Activated naive CD8-positive, alpha-beta T cell treated with anti-CD3 and anti-CD28 coated beads for 36 hours (primary cell): ENCODE results near the gene NAALADL1. TPM values are rescaled to one million over a fixed set of nuclear protein-coding genes. Genes with fewer than 3 reads are reported as not detected.
A peak's percentile ranks its signal among the peaks of the same experiment; 100 is the strongest.

Source experiments
- DNase-seq: peaks from one replicate; pipeline ENCODE4 v3.0.0; 2021
- H3K27ac Mint-ChIP-seq: one replicate; pipeline ENCODE4 v1.8.0; 2022; ENCODE audit warnings: mild to moderate bottlenecking, moderate library complexity, mixed read lengths
- H3K27me3 Mint-ChIP-seq: one replicate; pipeline ENCODE4 v1.8.0; 2022; ENCODE audit warnings: mild to moderate bottlenecking, mixed read lengths
- H3K36me3 Mint-ChIP-seq: one replicate; pipeline ENCODE4 v1.8.0; 2021; ENCODE audit warnings: mild to moderate bottlenecking, mixed read lengths
- H3K4me1 Mint-ChIP-seq: one replicate; pipeline ENCODE4 v1.8.0; 2021; ENCODE audit warnings: mixed read lengths
- H3K4me3 Mint-ChIP-seq: one replicate; pipeline ENCODE4 v1.8.0; 2022; ENCODE audit warnings: mild to moderate bottlenecking, moderate library complexity, mixed read lengths
- H3K9me3 Mint-ChIP-seq: one replicate; pipeline ENCODE4 v1.8.0; 2022; ENCODE audit warnings: mixed read lengths
- total RNA-seq, 2 experiments: library from RNA; stranded (reverse); gene quantifications; one replicate each; pipeline ENCODE4 v1.2.3, GENCODE V29; 2021

Gene NAALADL1, protein sequence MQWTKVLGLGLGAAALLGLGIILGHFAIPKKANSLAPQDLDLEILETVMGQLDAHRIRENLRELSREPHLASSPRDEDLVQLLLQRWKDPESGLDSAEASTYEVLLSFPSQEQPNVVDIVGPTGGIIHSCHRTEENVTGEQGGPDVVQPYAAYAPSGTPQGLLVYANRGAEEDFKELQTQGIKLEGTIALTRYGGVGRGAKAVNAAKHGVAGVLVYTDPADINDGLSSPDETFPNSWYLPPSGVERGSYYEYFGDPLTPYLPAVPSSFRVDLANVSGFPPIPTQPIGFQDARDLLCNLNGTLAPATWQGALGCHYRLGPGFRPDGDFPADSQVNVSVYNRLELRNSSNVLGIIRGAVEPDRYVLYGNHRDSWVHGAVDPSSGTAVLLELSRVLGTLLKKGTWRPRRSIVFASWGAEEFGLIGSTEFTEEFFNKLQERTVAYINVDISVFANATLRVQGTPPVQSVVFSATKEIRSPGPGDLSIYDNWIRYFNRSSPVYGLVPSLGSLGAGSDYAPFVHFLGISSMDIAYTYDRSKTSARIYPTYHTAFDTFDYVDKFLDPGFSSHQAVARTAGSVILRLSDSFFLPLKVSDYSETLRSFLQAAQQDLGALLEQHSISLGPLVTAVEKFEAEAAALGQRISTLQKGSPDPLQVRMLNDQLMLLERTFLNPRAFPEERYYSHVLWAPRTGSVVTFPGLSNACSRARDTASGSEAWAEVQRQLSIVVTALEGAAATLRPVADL
- total RNA-seq: 10 to 100 TPM in 1 of 2 experiments, 1 to 10 TPM in 1; 9.8 to 10.3 TPM

DNA sequence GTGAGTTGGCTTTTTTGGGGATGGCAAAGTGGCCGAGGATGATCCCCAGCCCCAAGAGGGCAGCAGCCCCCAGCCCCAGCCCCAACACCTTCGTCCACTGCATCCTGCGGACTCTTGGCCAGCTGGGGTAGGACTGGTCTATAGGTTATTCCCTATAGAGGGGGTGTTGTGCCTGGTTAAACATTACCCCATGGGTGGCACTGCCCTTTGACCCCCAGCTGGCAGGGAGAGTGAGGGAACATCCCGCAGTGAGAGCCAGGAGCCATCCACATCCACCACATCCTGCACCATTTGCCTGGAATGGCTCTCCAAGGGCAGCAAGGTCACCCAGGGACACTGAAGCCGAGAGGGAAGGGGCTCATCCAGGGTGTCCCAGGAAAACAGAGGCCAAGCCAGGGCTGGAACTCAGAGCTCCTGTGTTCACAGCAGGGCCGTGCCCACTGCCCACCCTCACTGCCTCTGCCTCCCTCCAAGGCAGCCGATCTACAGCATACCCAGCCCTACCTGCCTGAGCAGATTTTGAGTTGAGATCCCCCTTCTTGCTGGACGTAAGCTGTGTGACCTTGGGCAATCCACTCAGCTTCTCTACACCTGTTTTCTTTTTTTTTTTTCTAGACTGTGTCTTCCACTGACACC is at the start of gene NAALADL1:
TSS of gene NAALADL1 (minus strand) at position 135 of the 636 bp plus-strand sequence. CDS start at position 103, 32 bp downstream.
- no peak within 1 kb of the TSS for H3K4me3 Mint-ChIP-seq
- no peaks in the 10 kb centered on the region for H3K9me3 Mint-ChIP-seq
- no peak for DNase-seq
- no peak within 1 kb of the TSS for H3K27ac Mint-ChIP-seq
- H3K4me1 Mint-ChIP-seq: peaks cover 14% of the 10 kb centered on the region
- H3K27me3 Mint-ChIP-seq: peaks cover 5% of the 10 kb centered on the region
- H3K36me3 Mint-ChIP-seq: no peaks in the 10 kb centered on the region

DNA sequence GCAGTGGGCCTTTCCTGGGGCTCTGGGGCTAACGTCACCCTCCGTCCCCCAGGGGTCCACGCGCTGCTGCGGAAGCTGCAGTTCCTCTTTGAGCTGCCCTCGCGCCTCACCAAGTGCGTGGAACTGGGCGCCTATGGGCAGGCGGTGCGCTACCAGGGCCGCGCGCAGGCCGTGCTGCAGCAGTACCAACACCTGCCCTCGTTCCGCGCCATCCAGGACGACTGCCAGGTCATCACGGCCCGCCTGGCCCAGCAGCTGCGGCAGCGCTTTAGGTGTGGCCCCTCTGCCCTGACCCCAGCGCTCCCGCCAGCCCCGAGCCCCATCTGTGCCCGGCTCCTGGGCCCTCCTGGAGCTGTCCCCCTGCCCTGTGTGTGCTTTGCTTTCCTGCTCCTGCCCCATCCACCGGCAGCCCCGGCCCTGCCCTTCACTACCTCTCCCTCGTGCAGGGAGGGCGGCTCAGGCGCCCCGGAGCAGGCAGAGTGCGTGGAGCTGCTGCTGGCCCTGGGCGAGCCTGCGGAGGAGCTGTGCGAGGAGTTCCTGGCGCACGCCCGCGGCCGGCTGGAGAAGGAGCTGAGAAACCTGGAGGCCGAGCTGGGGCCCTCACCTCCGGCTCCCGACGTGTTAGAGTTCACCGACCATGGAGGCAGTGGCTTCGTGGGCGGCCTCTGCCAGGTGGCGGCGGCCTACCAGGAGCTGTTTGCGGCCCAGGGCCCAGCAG is 49.6 kb upstream of the NAALADL1 start:
- Mint-ChIP-seq H3K27ac (no peak overlapping the region), H3K4me3 (no peak overlapping the region), H3K9me3 (no peaks in the 10 kb centered on the region), H3K27me3 (no peaks in the 10 kb centered on the region), H3K4me1 (peaks cover 27% of the 10 kb centered on the region), H3K36me3 (no peaks in the 10 kb centered on the region)
- DNase-seq: no peak

DNA sequence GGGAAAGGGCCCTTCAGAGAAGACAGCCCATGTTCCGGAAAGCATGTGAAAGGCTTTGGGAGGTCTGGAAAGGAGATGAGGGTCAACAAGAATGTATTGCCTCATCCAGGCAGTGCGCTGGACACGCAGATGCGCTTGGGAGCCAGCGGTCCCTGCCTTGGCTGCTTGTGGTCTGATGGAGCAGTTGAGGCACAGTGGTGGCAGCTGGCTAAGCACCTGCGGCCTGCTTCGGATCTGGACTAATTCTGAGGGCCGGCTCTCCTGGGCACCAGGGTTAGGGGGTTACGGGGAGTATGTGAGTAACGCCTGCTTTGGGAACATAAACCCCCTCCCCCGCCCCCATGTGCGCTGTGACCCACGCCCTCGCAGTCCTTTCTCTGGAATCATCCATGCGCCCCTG is 48.7 kb upstream of the NAALADL1 start:
- Mint-ChIP-seq H3K4me3 (no peak overlapping the region), H3K27me3 (no peaks in the 10 kb centered on the region), H3K36me3 (peaks cover 1% of the 10 kb centered on the region), H3K4me1 (peaks cover 25% of the 10 kb centered on the region), H3K9me3 (no peaks in the 10 kb centered on the region), H3K27ac (no peak overlapping the region)
- DNase-seq: no peak

DNA sequence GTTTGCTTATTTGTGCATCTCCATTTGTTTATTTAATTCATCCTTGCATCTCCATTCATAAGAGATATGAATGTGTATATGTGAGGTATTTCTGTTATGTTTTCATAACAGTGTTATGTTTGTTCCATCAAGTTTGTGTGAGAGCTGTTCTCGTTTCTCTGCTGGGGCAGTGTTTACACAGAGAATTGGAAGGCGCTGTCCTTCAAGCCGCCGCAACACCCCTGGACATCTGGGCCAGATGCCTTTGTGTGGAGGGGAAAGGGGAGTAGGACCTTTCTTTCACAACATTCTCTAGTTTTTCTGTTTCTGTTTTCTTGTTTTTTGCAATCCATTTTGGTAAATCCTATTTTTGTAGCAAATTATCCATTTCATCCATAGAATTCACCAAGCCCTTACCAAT is 46.3 kb upstream of the NAALADL1 start:
- Mint-ChIP-seq H3K9me3 (no peaks in the 10 kb centered on the region), H3K27ac (peak overlapping the region; percentile 36), H3K36me3 (peaks cover 1% of the 10 kb centered on the region), H3K27me3 (no peaks in the 10 kb centered on the region), H3K4me1 (peaks cover 8% of the 10 kb centered on the region), H3K4me3 (no peak overlapping the region)
- no peak for DNase-seq

DNA sequence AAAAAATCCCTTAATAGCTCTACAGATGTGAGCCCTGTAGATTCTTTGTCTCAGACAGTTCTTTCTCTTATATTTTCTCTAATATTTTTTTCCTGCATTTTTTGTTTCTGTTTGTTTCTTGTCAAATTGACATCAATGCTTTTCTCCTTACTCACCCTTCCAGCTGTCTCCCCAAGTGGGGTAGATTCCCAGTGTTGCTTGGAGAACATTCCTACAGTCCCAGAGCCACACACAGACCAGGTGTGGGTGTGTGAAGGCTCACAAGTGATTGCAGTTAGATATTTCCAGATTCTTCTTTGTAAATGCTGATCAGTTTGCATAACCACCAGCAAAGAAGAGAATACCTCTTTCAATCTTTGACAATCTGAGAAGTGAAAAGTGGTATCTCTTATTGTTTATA is 45.1 kb upstream of the NAALADL1 start:
- Mint-ChIP-seq H3K27me3 (no peaks in the 10 kb centered on the region), H3K4me1 (peaks cover 9% of the 10 kb centered on the region), H3K27ac (no peak overlapping the region), H3K9me3 (no peaks in the 10 kb centered on the region), H3K4me3 (no peak overlapping the region), H3K36me3 (peaks cover 1% of the 10 kb centered on the region)
- no peak for DNase-seq

DNA sequence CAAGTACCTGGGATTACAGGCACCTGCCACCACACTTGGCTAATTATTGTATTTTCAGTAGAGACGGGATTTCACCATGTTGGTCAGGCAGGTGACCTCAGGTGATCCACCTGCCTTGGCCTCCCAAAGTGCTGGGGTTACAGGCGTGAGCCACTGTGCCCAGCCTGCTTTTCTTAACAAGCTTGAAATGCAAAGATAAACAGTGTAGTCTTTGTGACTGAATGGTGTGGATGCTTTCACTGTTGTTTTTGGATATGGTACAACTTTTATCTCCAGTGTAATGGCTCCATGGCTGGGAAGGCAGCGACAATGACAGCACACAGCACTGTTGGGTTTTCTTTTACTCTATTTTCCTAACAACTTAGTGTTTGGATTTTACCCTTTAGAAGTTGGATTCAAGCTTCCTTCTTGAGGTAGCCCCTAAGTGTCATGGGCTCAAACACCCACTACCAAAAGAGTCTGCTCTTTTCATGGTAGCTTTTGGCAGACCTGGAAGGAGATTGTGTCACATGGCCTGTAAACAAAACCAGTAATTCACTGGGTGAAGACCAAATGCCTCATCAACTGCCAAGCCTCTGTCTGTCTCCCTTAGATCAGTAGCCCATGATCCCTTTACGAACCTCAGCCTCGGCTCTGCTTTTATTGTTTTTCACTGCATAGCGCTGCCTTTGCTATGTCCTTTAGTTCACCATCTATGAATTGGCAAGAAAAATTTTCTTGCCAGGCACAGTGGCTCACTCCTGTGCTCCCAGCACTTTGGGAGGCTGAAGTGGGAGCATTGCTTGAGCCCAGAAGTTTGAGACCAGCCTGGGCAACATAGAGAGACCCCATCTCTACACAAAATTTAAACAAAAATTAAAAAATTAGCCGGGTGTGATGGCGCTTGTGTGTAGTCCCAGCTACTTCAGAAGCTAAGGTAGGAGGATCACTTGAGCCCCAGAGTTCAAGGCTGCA is 44.1 kb upstream of the NAALADL1 start:
- no peak overlapping the region for H3K4me3 Mint-ChIP-seq
- DNase-seq: no peak
- peaks cover 3% of the 10 kb centered on the region for H3K36me3 Mint-ChIP-seq
- peaks cover 13% of the 10 kb centered on the region for H3K4me1 Mint-ChIP-seq
- H3K27ac Mint-ChIP-seq: peak overlapping the region; percentile 19
- H3K9me3 Mint-ChIP-seq: no peaks in the 10 kb centered on the region
- H3K27me3 Mint-ChIP-seq: no peaks in the 10 kb centered on the region

DNA sequence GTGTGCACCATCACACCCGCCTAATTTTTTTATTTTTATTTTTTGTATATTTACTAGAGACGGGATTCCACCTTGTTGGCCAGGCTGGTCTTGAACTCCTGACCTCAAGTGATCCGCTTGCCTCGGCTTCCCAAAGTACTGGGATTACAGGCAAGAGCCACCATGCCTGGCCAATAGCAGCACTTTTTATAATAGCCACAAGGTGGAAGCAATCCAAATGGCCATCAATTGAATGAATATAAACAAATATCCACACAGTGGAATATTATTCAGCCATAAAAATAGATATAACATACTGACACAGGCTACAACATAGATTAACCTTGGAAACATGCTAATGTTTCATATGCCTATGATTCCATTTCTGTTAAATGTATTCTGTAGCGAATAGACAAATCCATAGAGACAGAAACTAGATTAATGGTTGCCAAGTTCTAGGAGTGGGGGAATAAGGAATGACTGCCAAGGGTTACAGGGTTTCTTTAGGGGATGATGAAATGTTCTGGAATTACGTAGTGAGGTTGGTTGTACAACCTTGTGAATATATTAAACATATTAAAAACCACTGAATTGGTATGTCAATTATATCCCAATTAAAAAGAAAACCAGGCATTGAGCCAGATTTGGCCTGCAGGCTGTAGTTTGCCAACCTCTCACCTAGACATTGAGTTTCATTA is 42.5 kb upstream of the NAALADL1 start:
- DNase-seq: no peak
- Mint-ChIP-seq H3K4me3 (no peak overlapping the region), H3K9me3 (no peaks in the 10 kb centered on the region), H3K4me1 (peaks cover 11% of the 10 kb centered on the region), H3K36me3 (peaks cover 3% of the 10 kb centered on the region), H3K27me3 (no peaks in the 10 kb centered on the region), H3K27ac (no peak overlapping the region)

DNA sequence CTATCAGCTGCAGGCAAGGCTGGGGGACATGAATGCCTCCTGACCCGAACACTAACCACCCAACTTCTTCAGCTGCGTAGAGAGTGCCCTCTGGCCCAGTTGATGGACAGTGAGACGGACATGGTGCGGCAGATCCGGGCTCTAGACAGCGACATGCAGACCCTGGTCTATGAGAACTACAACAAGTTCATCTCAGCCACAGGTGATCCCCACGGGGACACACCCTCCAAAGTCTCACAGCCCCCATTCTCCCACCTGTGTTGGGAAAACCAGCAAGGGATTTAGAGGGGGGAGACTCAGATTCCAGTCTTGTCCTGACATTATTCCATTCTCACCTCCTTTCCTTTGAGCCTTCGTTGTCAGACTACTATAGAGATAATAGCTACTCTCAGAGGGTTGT is 38.6 kb upstream of the NAALADL1 start:
- Mint-ChIP-seq H3K4me3 (peak overlapping the region; percentile 93), H3K27me3 (no peaks in the 10 kb centered on the region), H3K4me1 (peaks cover 10% of the 10 kb centered on the region), H3K27ac (peak overlapping the region; percentile 95), H3K36me3 (peaks cover 2% of the 10 kb centered on the region), H3K9me3 (no peaks in the 10 kb centered on the region)
- no peak for DNase-seq

DNA sequence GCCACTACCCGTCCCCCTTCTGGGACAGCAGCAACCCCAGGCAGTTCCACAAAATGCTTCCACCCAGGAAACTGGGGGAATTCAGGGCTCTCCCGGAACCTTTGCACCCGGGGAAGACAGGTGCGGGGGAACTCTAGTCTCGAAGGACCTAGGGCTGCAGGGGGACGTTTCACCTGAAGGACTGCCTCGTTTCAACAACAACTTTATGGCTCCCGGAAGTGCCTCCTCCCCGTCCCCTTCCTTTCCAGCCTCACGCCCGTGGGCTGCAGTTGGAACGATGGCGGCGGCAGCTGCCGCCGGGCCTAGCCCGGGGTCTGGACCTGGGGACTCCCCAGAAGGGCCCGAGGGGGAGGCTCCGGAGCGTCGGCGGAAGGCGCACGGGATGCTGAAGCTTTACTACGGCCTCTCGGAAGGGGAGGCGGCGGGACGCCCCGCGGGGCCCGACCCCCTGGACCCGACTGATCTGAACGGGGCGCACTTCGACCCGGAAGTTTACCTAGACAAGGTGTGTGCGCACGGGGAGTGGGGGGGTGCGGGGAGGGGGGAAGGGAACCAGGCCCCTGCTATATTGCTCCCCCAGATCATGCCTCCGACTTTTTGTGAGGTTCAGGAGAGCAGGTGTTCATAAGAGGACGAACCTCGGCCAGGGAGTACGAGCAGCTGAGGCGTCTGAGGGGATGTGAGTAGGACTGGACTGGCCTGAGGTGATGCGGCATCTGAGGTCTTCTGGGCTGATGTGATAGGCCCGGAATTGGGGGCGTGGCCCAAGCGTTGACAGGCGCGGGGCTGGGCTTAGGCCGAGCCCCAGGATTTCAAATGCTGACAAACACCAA is 37.8 kb upstream of the NAALADL1 start, which contains the start of gene VPS51:
TSS of gene VPS51 (plus strand) at position 241 of the 833 bp plus-strand sequence. CDS start at position 278, 37 bp downstream.
- Mint-ChIP-seq H3K4me1 (peaks cover 10% of the 10 kb centered on the region), H3K36me3 (peaks cover 2% of the 10 kb centered on the region), H3K27ac (peak within 1 kb of the TSS; percentile 95), H3K9me3 (no peaks in the 10 kb centered on the region), H3K27me3 (no peaks in the 10 kb centered on the region), H3K4me3 (peak within 1 kb of the TSS; percentile 93)
- peak; percentile 86 for DNase-seq

DNA sequence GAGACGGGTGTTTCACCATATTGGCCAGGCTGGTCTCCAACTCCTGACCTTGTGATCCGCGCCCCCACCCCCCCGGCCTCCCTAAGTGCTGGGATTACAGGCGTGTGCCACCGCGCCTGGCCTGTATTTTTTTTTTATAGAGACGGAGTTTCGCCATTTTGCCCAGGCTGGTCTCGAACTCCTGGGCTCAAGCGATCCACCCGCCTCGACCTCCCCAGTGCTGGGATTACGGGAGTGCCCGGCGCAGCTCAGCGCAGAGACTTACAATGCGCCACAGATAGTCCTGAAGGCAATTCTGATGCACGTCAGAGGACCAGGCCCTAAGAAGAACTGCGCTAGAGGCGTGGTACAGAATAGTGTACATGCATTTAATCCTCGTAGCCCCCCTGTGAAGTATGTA is 37.1 kb upstream of the NAALADL1 start:
- H3K4me1 Mint-ChIP-seq: peaks cover 10% of the 10 kb centered on the region
- no peaks in the 10 kb centered on the region for H3K27me3 Mint-ChIP-seq
- peaks cover 2% of the 10 kb centered on the region for H3K36me3 Mint-ChIP-seq
- peak overlapping the region; percentile 93 for H3K4me3 Mint-ChIP-seq
- H3K27ac Mint-ChIP-seq: peak overlapping the region; percentile 95
- no peak for DNase-seq
- no peaks in the 10 kb centered on the region for H3K9me3 Mint-ChIP-seq

DNA sequence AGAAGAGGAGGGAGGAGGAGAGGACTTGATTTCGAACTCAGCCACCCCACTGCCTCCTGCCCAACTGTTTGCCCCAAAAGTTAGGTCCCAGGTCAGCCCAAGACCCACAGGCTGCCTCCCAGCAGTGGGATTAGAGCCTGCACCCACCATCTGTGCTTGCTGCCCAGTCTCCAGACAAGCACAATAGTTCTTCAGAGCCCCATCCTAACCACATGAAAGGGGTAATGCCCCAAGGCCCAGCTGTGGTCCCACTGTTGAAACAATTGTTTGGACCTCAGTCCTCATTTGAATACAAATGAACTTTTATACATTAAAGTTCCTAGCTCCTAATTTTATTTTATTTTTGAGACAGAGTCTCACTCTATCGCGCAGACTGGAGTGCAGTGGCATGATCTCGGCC is 32.3 kb upstream of the NAALADL1 start:
- peaks cover 3% of the 10 kb centered on the region for H3K4me1 Mint-ChIP-seq
- no peak overlapping the region for H3K27ac Mint-ChIP-seq
- no peaks in the 10 kb centered on the region for H3K27me3 Mint-ChIP-seq
- no peaks in the 10 kb centered on the region for H3K9me3 Mint-ChIP-seq
- DNase-seq: no peak
- no peak overlapping the region for H3K4me3 Mint-ChIP-seq
- peaks cover 6% of the 10 kb centered on the region for H3K36me3 Mint-ChIP-seq

DNA sequence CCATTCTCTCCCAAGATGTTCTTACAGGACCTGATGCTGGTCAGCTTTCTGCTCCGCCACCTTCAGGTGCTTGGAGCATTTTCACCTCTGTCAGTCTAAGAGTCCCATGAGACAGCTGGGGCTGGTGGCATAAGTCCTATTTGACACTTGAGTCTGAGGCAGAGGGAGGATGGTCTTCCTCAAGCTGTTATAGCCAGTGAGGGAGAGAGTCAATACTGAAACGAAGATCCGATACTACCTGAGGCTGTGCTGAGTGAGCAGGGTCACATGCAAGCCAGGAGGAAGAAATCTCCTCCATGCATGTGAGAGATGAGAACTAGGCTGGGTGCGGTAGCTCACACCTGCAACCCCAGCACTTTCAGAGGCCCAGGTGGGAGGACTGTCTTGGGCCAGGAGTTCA is 31.3 kb upstream of the NAALADL1 start:
- no peak overlapping the region for H3K4me3 Mint-ChIP-seq
- H3K4me1 Mint-ChIP-seq: peaks cover 7% of the 10 kb centered on the region
- no peaks in the 10 kb centered on the region for H3K9me3 Mint-ChIP-seq
- H3K36me3 Mint-ChIP-seq: peaks cover 6% of the 10 kb centered on the region
- DNase-seq: no peak
- no peaks in the 10 kb centered on the region for H3K27me3 Mint-ChIP-seq
- H3K27ac Mint-ChIP-seq: no peak overlapping the region

DNA sequence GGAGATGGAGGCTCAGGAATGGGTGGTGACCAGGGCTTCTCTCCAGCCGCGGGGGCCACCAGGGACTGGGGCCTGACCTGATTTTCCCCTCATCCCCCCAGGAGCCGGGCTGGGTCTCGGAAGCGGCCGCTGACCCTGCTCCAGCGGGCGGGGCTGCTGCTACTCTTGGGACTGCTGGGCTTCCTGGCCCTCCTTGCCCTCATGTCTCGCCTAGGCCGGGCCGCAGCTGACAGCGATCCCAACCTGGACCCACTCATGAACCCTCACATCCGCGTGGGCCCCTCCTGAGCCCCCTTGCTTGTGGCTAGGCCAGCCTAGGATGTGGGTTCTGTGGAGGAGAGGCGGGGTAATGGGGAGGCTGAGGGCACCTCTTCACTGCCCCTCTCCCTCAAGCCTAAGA is 29.5 kb upstream of the NAALADL1 start:
- Mint-ChIP-seq H3K36me3 (peaks cover 17% of the 10 kb centered on the region), H3K27me3 (peaks cover 4% of the 10 kb centered on the region), H3K4me3 (no peak overlapping the region), H3K4me1 (peaks cover 15% of the 10 kb centered on the region), H3K27ac (no peak overlapping the region), H3K9me3 (no peaks in the 10 kb centered on the region)
- no peak for DNase-seq
